GM18520 (cell line): ENCODE data around the gene OLFML3.

Source experiments
- ATAC-seq: cut with Tn5 transposase; IDR thresholded peaks from one replicate; pipeline ENCODE4 v1.9.1; 2021; ENCODE audit not compliant: unreplicated experiment

OLFML3 gene, protein sequence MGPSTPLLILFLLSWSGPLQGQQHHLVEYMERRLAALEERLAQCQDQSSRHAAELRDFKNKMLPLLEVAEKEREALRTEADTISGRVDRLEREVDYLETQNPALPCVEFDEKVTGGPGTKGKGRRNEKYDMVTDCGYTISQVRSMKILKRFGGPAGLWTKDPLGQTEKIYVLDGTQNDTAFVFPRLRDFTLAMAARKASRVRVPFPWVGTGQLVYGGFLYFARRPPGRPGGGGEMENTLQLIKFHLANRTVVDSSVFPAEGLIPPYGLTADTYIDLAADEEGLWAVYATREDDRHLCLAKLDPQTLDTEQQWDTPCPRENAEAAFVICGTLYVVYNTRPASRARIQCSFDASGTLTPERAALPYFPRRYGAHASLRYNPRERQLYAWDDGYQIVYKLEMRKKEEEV

DNA sequence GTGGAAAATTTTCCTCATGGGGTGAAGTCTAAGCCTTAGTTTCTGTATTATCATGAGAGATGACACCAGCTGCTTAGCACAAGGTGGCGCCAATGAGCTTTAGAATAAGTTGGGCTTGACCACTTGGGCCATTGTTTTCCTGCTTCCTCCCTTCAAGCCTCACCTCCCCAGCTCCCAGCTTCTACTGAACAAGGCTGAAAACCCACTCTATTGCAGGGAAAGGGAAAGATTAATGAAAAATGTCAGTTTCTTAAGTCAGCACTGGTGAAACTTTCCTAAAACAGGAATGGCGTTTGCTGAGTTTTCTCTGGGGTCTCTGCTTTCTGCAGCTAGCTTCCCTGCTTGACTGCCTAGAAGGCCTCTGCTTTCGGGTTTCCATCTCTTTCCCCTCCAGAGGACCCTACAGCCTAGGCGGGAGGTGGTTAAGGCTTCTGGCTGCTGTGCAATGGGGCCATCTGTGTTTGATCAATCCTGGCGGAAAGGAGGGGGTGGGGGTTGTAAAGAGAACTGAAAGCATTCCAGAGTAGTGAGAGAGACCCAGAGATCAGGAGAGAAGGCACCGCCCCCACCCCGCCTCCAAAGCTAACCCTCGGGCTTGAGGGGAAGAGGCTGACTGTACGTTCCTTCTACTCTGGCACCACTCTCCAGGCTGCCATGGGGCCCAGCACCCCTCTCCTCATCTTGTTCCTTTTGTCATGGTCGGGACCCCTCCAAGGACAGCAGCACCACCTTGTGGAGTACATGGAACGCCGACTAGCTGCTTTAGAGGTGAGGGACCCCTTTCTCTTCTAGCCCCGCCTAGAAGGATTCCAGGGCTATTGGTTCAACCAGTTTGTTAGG lies at the start of gene OLFML3:
OLFML3 (plus strand) TSS at position 612 of the 840 bp plus-strand sequence; CDS start at position 655, 43 bp downstream.
- ATAC-seq, result no peak

DNA sequence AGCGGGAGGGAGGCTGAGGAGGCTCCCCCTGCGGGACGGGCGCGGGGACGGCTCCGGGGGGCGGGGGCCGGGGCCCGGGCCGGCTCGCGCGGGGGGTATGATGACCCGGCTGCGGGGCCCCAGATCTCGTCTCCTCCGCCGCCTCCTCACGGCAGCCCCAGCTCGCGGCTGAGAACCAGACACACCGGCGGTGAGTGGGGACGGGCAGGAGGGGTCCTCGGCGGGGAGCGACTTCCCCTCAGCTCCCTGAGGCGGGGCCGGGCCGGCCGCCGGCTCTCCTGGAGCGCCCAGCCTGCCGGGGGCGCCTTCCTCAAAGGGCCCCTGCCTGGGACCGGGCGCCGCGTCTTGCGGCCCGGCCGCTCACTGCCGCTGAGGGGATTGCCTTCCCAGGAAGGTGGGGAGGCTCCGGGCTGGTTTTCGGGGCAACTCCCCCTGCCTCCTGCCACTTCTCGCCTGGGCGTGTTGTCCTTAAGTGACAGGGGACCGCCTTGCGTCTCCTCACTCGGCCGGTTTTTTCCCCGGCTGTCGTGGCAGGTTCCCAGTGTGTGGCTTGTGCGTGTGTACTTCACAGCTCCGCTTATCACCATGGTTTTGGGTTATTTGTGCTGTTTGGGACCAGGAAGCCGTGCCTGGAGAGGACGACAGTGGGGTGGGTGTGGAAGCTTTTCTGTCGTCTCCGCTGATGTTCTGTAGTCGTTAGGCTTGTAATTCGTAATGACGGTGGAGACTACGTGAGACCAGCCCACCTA lies 49.4 kb upstream of the OLFML3 start:
- ATAC-seq, result peak; percentile 22

DNA sequence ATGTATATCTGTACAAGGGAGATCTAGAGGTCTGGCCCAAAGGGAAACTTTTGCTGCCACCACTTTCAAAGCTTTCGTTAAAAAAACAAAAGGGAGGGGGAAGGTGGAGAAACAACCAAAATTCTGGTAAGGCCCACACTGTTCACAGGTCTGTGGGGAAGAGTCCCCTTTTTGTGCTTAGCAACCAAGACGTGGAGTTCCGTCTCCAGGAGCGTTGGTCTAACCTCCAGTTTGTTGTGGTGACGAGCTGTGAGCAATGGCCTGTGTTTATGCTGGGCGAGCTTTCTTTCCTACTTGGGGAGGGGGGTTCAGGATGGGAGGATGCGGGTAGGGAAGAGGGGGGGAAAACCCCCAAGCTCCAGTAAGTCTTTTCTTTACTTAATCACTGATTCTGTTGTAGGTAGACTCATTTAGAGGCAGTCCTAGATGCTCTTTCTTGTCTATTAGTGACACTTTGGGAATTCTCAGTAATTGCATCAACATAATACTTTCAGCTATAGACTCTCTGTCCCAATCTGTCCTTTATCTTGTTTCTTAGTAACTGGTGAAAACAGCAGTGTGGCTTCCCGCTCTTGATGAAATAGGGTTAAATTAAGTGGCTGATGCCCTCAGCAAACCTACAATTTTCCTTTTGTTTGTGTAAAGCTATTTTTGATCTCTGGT lies 48.6 kb upstream of the OLFML3 start:
- ATAC-seq, result peak; percentile 21

DNA sequence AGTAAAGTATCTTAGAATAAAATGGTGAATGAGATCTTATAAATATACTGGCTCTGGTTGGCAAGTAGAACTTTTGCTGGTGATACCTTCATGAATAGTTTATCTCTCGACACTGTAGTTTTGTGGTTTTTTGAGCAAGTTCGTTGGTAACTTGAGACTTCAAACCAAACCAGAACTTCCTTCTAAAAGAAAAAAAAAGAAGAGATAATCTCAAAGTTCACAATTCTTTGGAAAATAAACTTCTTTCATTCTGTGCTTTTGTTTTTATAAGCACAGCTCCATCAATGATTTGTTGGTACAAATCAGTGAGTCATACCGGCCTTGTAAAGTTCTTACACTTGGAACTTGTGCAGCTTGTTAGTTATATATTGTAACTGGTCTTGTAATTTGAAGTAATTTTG lies 47.8 kb upstream of the OLFML3 start:
- ATAC-seq, result no peak

DNA sequence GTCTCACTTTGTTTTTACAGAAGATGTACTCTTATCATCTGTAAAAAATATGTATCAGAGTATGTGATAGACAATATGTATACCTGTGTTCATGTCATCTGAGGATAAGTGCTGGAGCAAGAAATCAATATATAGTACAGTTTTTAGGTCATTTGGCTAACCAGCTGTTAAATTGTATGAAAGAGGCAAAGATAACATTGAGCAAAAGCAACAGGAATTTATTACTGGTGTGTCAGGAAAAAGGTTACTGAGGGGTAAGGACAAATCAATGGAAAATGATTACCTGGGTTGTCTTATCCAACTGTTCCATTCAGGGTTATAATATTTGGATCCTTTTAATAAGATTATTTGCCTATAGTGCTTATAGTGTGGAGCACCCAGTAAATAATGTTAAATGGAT lies 45.3 kb upstream of the OLFML3 start:
- ATAC-seq, result no peak

DNA sequence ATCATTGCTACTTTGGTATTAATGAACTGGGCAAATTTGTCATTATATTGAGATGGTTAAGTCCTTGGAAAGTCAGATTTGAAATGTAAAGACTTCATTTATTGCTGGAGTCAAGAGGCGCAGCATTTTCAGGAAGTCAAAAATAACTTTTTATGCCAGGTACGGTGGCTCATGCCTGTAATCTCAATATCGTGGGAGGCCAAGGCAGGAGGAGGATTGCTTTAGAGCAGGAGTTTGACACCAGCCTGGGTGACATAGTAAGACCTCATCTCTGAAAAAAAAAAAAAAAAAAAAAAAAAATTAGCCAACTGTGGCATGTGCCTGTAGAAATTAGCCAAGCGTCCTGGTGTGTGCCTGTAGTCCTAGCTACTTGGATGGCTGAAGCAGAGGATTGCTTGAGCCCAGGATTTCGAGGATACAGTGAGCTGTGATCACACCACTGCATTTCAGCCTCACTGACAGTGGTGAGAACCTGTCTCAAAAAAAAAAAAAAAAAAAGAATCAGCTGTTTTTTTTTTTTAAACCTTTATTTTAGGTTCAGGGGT lies 44.7 kb upstream of the OLFML3 start:
- ATAC-seq, result no peak

DNA sequence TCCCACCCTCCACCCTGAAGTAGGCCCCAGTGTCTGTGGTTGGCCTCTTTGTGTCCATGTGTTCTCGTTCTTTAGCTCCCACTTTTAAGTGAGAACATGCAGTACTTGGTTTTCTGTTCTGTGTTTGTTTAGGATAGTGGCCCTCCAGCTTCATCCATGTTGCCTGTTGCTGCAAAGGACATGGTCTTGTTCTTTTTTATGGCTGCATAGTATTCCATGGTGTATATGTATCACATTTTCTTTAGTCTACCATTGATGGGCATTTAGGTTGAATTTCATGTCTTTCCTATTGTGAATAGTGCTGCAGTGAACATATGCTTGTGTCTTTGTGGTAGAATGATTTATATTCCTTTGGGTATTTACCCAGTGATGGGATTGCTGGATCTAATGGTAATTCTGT lies 44.1 kb upstream of the OLFML3 start:
- no peak for ATAC-seq

DNA sequence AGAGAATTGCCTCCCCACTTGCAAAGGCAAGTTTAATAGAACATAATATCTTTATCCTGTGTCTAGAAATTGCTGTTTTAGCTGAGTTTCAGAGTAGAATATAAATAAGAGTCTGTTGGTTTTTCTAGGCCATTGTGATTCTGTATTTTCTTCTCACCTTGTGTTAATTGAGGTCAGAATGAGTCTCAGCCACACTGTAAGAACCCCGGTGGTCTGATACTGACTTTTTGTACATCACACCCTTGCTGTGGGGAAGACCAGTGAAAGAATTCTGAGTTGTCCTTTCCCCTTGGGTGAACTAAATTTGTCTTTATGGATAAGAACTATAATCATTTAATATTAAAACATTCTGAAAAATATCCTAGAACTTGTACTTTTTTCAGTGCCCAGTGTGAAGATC lies 43.3 kb upstream of the OLFML3 start:
- no peak for ATAC-seq

DNA sequence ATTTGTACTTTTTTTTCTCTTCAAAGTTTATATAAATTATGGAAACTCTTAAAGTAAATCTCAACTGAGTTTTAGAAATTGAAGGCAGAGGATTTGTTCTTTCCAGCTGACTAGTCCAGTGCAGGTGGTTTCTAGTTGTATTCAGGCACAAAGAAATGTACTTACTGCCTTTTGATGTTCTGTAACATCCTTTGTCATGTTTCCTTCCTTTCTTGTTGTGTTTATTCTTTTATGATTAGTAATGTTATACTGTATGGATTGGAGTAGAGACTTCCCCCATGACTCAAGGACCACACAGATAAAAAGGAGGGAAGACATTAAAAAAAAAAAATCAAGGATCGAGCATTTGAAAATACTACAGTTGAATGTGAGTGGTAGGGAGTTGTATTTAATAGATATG lies 42.1 kb upstream of the OLFML3 start:
- ATAC-seq, result no peak

DNA sequence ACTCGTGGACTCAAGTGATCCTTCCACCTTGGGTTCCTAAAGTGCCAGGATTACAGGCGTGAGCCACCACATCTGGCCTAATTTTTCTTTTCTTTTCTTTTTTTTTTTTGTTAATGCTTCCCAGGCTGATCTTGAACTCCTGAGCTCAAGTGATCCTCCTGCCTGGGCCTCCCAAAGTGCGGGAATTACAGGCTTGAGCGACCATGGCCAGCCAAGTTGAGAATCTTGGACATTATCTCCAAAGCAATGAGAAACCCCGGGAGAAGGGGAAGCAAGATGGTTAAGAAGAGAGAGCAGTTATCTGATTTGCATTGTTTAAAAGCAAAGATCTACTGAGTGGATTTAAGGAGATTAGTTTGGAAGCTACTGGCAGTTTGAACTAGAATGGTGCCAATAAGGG lies 41.1 kb upstream of the OLFML3 start:
- ATAC-seq, result no peak

DNA sequence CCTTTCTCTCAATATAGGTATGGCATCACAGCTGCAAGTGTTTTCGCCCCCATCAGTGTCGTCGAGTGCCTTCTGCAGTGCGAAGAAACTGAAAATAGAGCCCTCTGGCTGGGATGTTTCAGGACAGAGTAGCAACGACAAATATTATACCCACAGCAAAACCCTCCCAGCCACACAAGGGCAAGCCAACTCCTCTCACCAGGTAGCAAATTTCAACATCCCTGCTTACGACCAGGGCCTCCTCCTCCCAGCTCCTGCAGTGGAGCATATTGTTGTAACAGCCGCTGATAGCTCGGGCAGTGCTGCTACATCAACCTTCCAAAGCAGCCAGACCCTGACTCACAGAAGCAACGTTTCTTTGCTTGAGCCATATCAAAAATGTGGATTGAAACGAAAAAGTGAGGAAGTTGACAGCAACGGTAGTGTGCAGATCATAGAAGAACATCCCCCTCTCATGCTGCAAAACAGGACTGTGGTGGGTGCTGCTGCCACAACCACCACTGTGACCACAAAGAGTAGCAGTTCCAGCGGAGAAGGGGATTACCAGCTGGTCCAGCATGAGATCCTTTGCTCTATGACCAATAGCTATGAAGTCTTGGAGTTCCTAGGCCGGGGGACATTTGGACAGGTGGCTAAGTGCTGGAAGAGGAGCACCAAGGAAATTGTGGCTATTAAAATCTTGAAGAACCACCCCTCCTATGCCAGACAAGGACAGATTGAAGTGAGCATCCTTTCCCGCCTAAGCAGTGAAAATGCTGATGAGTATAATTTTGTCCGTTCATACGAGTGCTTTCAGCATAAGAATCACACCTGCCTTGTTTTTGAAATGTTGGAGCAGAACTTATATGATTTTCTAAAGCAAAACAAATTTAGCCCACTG lies 38.7 kb upstream of the OLFML3 start:
- peak; percentile 60 for ATAC-seq

DNA sequence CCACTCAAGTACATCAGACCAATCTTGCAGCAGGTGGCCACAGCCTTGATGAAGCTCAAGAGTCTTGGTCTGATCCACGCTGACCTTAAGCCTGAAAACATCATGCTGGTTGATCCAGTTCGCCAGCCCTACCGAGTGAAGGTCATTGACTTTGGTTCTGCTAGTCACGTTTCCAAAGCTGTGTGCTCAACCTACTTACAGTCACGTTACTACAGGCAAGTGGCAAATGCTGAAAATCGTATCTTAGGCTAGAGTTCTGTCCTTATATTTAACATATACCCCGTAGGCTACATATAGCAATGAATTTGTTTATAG lies 38.1 kb upstream of the OLFML3 start:
- ATAC-seq, result no peak

DNA sequence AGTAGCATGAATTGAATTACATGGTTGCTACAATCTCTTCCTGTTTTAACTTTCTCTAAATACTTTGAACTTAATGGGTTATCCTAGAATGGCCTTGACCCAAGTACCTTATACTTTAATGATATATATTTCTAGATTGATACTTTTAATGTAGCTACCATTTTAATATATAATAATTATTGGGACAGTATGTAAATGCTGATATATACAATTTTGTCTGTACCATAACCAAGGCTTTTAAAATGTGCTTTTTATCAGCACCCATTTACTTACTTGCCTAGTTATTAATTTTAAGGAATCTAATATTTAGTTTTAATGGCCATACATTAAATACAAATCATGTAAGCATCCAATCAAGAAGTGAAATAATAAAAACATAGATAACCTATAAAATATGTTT lies 36.7 kb upstream of the OLFML3 start:
- ATAC-seq, result no peak

DNA sequence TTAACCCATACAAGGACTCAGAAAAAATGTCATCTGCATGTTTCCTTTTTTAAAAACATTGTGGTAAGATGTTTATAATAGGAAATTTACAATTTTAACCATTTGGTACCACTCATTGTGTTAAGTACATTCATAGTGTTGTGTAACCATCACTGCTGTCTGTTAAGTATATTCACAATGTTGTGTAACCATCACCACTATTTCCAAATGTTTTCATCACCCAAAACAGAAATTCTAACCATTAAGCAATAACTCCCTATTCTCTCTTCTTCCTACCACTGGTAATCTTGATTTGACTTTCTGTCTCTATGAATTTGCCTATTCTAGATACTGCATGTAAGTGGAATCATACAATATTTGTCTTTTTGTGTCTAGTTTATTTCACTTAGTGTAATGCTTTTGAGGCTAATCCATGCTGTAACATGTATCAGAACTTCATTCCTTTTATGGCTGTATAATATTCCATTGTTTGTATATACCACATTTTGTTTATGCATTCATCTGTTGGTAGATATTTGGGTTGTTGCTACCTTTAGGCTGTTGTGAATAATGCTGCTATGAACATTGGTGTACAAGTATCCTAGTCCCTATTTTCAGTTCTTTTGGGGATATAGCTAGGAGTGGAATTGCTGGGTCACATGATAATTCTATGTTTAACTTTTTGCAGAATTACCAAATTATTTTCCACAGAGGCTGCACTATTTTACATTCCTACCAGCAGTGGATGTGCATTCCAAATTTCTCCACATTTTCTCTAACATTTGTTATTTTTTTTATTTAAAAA lies 36.1 kb upstream of the OLFML3 start:
- ATAC-seq, result no peak

DNA sequence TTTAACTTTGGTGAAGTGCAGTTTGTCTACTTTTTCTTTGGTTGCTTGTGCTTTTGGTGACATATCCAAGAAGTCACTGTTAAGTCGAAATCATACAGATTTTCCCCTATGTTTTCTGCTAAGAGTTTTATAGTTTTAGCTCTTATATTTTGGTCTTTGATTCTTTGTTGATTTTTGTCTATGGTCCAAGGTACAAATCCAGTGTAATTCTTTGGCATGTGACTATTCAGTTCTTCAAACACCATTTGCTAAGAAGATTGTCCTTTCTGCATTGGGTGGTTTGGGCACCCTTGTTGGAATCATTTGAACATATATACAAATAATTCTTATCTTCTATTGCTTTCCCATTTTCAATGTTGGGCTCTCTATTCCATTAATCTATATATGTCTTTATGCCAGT lies 33.9 kb upstream of the OLFML3 start:
- ATAC-seq, result no peak

DNA sequence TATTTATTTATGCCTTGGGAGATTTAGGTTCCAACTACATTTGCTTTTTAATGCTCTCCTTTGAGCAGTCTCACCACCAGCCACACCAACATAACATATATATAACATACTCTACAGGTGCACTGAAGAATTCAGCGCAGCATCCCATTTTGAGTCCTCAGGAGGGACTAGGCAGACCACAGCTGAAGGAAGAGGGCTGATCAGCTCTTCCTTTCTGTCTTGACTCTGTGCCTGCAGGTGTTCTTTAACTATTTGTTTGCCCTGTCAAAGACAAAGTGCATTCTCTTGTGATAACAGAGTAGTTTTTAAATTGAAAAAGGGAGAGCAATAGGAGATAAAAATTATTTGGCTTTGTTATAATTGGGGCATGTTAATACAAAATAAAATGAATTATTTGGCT lies 33.2 kb upstream of the OLFML3 start:
- ATAC-seq, result no peak

DNA sequence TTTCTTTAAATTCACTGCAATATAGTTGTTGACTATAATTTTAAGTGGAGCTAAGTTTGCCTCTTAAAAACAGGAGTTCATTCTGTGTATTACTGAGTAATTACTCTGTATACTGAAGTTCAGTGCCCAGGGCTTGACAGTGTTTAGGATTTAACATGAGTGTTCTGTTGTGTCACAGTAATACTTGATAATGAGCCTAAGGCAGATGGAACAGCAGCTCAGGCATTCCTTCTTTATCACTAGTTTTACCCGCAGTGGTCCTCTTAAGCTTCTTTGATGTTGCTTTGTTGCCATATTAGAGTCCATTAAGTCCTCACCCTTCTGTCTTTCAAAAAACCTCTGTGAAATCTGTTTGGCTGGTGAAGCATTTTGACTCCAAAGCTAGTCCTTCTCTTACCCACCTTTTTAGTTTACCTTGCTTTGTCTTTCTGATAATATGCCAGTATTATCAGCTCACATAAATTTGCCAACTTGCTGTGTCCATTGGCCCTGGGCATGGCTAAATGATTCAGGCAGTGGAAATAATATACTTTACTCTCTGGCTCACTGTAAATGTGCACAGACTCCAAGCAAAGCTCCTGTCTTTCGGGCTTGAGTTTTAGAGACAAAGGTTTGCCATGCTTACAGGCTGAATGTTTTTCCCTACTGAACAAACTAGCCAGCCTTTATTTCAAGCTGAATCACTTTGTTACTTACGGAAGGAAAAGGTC lies 32.4 kb upstream of the OLFML3 start:
- ATAC-seq, result no peak

DNA sequence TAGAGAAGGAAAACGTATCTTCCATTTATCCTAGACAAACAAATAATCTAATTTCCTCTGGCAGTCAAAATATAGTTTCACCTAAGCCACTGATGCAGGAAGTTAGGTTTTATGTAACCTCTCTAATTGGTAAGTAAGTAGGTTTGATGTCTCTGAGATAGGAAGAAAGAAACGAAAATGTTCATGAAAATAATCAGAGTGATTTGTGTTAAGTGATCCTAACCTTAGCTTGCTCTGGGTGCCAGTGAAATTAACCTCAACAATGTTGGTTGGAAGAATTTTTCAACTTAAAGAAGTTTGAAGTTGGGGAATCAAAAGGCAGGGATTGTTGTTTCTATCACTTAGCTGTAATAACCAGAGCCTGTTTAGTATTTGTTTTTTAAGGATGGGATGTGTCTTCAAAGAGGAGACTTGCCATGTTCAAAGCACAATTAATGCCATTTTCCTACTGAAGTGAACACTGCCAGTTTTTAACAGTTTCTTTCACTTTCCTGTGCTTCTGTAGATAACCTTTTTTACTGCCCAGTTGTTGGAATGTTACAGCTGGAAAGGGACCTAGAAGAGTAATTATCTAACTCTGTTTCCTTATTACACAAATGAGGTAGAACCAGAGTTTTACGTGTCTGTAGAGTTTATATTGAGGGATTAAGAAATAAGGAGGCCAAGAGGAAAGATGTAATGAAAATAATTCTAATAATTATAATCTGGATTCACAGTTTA lies 31.7 kb upstream of the OLFML3 start:
- no peak for ATAC-seq
